Body of pancreas (tissue), 4 donors: ENCODE results near the gene MZF1.
"Not testable (repeated sequence)": the region's sequence is repeated elsewhere in the genome, so short reads cannot be mapped to it uniquely, and the experiment has no call there.

Experiments used
- CTCF ChIP-seq, 7 experiments: fragments of 450-650 bp in 4 of 7; fragments of 200-600 bp in 3 of 7; sonication (generic) in 3 of 7; IDR thresholded peaks; one replicate each; pipeline ENCODE4 v1.5.1; 2016 to 2019; ENCODE audit warnings: antibody characterized with exemption in 7 of 7
- POLR2A ChIP-seq, 3 donors: fragments of 450-650 bp; IDR thresholded peaks; one replicate each; pipeline ENCODE4 v1.6.1; 2016; ENCODE audit warnings: antibody characterized with exemption in 3 of 3, mild to moderate bottlenecking in 2 of 3

GRCh38 chr19:58606251-58606896 is 33.2 kb upstream of the MZF1 start:
- peak in 5 of 7 experiments; percentile 9 to 26 (median 15) for TF ChIP-seq CTCF (IDR thresholded peaks at IDR 0.05)
- not testable (repeated sequence) for TF ChIP-seq POLR2A (IDR thresholded peaks at IDR 0.05)
